ENCODE results near the gene IQCK.

IQCK gene

GRCh38 chr16:19733551-19733950 is 15.5 kb downstream of the IQCK start:
- Histone ChIP-seq H2AFZ (no peak overlapping the region), H3K27ac (no peak overlapping the region), H3K9ac (no peak overlapping the region), H3K27me3 (ENCODE audit: control insufficient read depth, insufficient read depth, low read length) (no peaks in the 10 kb centered on the region), H3K4me3 (ENCODE audit: low read depth, low read length) (no peak overlapping the region), H3K79me2 (peaks cover 9% of the 10 kb centered on the region), H3K4me1 (peaks cover 21% of the 10 kb centered on the region), H3K36me3 (ENCODE audit: control insufficient read depth, insufficient read depth, low read length) (no peaks in the 10 kb centered on the region), H3K4me2 (ENCODE audit: low read length) (no peak overlapping the region), H3K9me3 (ENCODE audit: control insufficient read depth, low read length) (no peaks in the 10 kb centered on the region)
- no peak for TF ChIP-seq CTCF (IDR thresholded peaks at IDR 0.05)

GRCh38 chr16:19735074-19735867 is 17.2 kb downstream of the IQCK start:
- no peaks in the 10 kb centered on the region for H3K9me3 ChIP-seq (ENCODE audit: control insufficient read depth, low read length)
- no peak overlapping the region for H3K9ac ChIP-seq
- H3K4me3 ChIP-seq (ENCODE audit: low read depth, low read length), result no peak overlapping the region
- H2AFZ ChIP-seq, result peak overlapping the region; percentile 18
- no peak overlapping the region for H3K4me2 ChIP-seq (ENCODE audit: low read length)
- peak overlapping the region; percentile 52 for H3K27ac ChIP-seq
- no peaks in the 10 kb centered on the region for H3K36me3 ChIP-seq (ENCODE audit: control insufficient read depth, insufficient read depth, low read length)
- peaks cover 9% of the 10 kb centered on the region for H3K79me2 ChIP-seq
- peaks cover 19% of the 10 kb centered on the region for H3K4me1 ChIP-seq
- TF ChIP-seq CTCF (IDR thresholded peaks at IDR 0.05), result no peak
- H3K27me3 ChIP-seq (ENCODE audit: control insufficient read depth, insufficient read depth, low read length), result no peaks in the 10 kb centered on the region

- Histone ChIP-seq H3K27ac (no peak overlapping the region), H3K9ac (no peak overlapping the region)
- TF ChIP-seq CTCF (IDR thresholded peaks at IDR 0.05), result no peak
These were observed 19.4 kb downstream of the IQCK start for GRCh38 chr16:19737306-19738038.

GRCh38 chr16:19741354-19741753 is 23.3 kb downstream of the IQCK start:
- no peaks in the 10 kb centered on the region for H3K36me3 ChIP-seq (ENCODE audit: control insufficient read depth, insufficient read depth, low read length)
- no peak for TF ChIP-seq CTCF (IDR thresholded peaks at IDR 0.05)
- no peak overlapping the region for H3K27ac ChIP-seq
- H3K4me2 ChIP-seq (ENCODE audit: low read length), result no peak overlapping the region
- no peak overlapping the region for H3K4me3 ChIP-seq (ENCODE audit: low read depth, low read length)
- H3K4me1 ChIP-seq, result peaks cover 4% of the 10 kb centered on the region
- peaks cover 3% of the 10 kb centered on the region for H3K79me2 ChIP-seq
- H3K9me3 ChIP-seq (ENCODE audit: control insufficient read depth, low read length), result no peaks in the 10 kb centered on the region
- no peak overlapping the region for H3K9ac ChIP-seq
- H3K27me3 ChIP-seq (ENCODE audit: control insufficient read depth, insufficient read depth, low read length), result no peaks in the 10 kb centered on the region
- no peak overlapping the region for H2AFZ ChIP-seq

More at GRCh38 chr16:19737306-19738038, 19.4 kb downstream of the IQCK start:
- H3K4me2 ChIP-seq (ENCODE audit: low read length), result no peak overlapping the region
- peaks cover 8% of the 10 kb centered on the region for H3K79me2 ChIP-seq
- H3K36me3 ChIP-seq (ENCODE audit: control insufficient read depth, insufficient read depth, low read length), result no peaks in the 10 kb centered on the region
- H3K9me3 ChIP-seq (ENCODE audit: control insufficient read depth, low read length), result no peaks in the 10 kb centered on the region
- peaks cover 13% of the 10 kb centered on the region for H3K4me1 ChIP-seq
- H3K27me3 ChIP-seq (ENCODE audit: control insufficient read depth, insufficient read depth, low read length), result no peaks in the 10 kb centered on the region
- no peak overlapping the region for H2AFZ ChIP-seq
- H3K4me3 ChIP-seq (ENCODE audit: low read depth, low read length), result no peak overlapping the region
